ENCODE measurements around the gene CMSS1. TPM values are rescaled to one million over a fixed set of nuclear protein-coding genes. Genes with fewer than 3 reads are reported as not detected.

CMSS1 gene
- total RNA-seq, 1 donor from 2014 or later = 7.5 TPM

DNA sequence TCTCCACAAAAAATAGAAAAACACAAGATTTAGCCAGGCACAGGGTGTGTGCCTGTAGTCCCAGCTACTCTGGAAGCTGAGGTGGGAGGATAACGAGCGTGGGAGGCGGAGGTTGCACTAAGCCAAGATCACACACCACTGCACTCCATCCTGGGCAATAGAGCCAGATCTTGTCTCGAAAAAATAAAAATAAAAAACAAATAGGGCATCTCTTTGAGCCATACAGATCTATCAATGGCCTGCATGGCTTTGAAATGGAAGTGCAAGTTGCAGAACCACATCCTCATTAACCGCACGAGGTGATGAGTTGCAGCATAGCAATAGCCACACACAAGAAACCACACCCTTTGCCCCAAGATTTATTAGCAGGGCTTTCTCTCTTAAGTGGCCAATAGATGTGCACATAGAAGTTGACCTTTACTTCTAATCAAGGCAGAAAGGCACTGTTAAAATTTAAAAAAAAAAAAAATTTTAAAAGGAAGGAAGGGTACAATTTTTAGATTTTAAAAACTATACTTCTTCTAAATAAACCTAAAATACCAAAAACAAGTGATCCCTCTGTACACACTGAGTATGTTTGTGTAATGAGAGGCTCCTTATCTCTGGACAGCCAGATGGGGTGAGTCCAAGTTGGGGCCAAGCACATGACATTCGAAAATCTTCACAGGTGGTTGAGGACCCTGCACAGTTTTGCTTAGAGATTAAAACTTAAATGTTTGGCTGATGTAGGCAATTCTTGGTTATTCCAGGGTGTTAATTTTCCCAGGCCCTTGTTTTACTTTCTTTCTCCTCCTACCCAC is 243.2 kb downstream of the CMSS1 start:
- no peak for DNase-seq

DNA sequence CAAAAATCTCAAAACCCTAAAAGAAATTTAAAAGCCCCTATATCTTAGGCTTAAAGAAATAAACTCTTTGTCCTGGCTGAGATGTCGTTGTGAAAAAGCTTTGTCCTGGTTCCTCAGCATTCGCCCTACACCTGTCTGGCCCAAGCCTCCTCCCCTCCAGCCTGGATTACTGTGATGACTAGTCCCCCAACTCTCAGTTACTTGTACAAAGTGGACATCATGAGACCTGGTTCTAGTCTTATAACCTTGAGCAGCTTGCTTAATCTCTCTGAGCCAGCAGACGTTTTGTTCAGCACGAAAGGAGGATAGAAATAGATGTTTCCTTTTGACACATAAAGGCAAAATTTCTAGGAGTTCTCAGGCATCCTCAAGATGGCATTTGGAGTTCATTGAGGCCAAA is 245.0 kb downstream of the CMSS1 start:
- DNase-seq = no peak

DNA sequence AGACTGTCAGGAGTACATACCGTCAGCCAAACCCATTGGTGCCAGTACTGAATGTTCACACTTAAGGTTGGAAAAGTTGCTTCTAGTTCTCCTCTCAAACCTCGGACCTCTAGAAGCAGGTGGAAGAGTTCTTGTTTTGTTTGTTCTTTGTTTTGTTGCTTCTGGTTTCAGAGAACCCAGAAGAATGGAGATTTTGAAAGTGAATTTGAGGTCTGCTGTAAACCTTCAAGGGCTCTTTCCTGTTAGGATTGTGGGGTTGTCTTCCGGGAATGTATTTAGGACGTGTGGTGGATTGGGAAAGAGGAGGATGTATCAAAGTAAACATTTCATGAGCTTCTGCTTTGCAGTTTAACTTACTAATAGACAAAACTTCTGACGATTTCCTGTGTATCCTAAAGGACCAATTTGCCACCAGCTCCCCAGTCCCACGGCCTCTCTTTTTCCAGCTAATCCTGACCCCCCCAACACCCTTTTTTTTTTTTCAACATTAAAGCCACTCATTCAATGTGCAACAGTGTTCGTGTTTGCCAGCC is 246.3 kb downstream of the CMSS1 start:
- no peak for DNase-seq

DNA sequence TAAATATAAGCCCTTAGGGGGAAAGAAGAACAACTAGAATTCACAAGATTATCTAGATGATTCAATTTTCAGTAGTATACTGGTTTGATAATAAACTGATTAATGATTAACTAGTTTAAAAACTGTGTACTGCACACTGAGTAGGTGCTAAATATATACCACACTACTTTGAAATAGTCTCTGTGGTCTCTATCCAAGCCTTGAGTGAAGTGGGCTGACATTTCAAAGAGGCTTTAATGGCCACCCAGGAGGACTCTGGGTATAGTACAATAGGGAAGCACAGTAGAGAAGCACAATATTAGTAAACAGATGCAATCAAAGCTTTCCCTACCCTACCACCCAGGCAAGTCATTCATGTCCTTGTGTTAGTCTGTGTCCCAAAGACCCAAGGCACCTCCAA is 249.9 kb downstream of the CMSS1 start:
- no peak for DNase-seq

DNA sequence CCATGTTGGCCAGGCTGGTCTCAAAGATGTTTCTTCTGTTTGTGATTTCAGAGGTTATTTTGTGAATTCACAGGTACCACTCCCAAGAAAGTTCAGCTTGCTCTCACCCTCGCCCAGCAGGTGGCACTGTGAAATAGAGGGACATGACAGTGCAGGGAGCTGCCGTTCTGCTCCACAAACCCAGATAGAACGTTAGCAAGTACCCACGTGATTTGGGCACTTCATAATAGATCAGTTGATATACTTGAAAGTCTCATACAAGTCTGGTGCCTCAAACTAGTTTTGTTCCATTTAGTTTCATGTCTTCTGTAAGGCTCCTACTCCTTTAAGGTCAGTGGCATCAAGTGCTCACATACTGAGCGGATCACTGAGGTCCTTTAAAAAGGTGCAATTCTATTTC is 251.2 kb downstream of the CMSS1 start:
- DNase-seq = peak; percentile 91

DNA sequence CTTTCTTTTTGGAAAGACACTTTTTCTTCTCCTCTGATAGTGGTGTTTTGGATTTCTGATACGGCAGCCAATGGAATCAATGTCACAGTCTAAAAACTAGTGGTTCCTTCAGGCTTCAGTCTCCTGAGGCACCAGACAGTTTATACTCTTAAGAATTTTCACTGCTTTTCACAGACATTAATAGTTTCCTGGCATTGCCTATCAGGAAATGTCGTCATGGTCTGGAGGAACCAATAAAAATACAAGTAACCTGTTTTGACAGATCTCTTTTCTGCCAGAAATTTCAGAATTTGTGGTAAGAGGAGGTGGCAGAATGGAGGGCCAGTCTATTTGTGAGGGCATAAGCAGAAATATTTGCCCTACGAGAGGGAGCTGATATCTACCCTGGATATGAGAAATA is 251.8 kb downstream of the CMSS1 start:
- peak; percentile 57 for DNase-seq

DNA sequence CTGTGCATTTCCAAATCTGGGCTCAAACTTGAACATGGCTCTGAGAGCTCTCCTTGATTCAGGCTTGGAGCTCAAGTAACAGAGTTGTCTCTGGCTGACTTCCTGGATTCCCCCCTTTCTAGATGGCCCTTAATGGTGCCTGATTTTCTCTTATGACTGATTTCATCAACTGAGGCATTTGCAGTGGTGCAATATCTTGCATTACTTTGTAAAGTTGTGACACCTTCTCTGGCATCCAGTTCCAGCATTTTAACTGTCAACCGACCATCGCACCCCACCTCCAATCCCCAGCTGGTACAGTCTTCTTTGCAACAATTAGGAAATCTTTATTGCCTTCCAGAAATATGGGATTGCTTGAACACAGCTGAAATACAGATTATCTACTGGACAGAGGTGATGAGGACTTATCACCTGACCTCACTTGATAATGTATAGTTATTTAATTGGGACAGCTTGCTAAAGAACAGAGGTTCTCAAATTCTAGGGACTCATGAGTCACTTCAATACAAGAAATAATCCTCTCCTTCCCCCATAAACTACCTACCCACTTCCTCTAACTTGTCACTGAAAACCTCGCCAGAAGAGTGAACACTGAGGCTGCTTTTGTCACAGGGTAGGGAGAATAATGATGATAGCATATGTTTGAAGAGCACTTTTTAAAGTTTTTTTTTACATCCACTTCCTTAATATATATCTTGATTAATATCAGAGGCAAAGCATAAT is 254.8 kb downstream of the CMSS1 start:
- DNase-seq = no peak

DNA sequence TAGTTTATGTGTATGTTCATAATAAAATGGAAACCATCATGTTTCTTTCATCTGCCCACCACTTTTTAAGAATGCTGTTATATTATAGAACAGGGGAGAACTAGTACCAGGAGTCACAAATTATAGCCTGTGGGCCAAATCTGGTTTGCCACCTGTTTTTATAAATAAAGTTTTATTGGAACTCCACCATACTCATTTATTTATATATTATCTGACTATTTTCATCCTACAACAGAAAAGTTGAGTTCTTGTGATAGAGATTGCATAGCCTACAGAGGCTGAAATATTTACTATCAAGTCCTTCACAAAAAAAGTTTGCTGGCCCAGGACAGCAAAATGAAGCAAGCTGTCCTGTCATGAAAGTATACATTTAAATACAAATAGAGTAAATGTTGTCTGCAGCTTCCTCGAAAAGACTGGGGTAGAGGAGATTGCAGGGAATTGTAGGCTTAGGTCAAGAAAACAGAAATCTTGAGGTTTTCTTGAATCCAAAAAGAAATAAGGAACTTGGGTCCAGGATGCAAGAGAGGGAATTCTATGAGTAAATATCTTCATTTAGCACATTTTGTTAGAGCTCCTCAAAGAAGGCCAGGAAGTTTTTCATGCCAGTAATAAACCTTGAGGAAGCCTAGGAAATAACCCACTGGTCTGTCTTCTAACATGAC is 255.5 kb downstream of the CMSS1 start:
- DNase-seq = no peak

DNA sequence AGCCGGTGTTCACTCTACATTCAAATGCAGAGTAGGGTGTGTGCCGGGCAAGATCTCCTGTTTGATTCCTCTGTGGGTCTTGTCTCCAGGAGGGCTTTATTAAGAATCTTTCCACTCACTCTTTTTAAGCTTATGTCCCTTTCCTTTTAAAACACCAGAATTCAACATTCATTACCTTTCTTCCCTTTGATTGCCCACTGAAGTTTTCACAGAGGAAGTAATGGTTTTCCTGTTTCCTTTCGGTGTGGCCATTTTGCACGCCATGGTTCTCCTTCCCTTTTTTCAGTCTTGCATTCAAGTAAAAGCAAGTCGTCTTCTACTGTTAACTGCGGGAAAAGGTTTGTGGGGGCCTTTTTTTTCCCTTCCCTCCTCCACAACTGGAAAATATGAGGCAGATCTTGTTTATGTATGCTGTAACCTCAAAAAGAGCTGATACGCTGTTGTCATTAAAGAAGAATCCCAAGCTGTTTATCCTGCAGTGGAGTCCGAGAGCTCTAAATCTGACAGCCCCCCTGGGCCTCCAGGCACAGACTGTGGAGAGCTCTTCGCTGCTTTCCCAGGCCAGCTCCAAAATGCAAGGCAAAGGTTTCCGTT is 256.1 kb downstream of the CMSS1 start:
- peak; percentile 45 for DNase-seq

DNA sequence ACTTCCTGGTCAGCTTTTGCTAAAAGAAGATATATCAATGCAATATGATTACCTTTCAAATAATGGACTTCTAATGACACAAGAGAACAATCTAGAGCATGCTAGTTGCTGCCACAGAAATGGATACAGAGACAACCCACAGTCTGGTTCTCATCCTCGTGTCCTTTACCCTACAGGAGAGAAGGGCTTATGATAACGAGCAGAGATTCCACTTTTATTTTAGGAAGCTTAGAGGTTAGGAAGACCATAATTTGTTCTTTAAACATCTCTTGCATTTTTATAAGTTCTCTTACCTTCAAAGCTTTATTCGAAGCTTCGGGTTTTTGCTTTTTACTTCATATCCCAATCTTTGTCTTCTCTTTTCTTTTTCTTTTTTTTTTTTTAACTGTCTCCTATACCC is 257.5 kb downstream of the CMSS1 start:
- no peak for DNase-seq

DNA sequence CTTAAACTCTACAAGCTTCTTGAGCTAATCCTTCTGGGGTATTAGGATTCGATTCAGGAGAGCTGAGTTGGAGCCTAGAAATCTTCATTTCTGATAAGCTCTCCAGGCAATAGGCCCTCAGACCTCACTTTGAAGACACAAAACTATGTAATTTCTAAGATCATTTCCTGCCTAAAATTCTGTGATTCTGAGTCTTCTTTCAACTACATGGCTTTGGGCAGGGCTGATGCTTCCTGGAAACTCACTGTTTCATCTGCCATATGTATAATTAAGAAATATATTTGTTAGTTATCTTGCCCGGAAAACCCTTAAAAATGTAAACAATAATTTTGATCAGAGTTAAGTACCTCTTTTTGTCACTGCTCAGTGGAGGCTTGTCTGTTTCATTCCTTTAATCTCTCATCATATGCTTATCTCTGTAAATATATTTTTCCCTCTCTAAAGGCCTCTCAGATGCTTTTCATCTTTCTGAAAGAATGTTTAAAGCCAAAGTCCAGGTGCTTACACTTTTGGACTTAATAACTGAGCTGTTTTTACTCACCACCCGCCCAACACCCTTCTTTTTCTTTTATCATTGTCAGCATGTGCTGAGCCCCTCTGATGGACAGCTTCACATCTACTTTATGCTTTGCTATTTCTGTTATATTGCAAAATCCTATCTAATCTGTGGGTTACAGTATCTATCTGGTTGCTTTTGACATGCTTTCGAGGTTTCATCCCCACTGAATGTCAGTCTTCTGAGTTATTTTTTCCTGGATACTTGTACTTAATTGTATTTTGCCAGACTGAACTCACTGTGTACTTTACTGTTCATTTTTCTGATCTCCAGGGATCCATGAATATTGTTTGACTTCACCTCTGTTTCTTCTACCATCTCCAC is 258.4 kb downstream of the CMSS1 start:
- DNase-seq = no peak

DNA sequence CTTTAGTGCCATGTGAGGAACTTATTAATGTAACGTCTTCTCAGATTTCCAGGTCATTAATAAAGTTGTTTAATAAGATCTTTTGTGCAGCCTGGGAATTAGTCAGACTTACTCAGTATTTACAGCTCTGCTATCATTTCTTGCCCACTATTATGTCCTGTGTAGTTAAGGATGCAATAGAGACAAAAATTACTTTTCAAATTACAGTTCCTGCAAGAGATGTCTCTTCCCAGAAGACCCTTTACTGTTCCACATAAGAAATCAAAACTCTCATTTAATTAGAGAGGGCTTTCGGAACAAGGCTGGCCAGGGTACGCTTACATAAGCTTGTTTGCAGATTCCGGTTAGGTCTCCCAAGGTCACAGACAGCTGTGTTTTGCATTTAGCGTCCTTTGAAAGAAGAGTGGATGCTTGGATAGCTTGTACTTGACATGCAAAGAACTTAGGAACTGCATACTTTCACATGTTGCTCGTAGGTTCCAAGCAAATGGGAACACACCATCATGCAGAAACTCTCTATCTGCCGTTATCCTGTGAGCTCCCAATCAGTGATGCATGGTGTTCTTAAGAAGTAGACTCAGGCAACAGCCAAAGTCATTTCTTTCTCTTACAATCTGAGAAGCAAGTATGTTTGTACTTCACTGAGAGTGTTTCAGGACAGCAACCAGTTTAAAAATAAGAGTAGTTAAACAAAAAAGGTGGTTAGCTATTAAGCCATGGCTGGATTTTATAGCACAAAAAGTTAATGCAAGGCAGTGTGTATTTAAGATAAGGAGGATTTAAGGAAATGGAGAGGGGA is 259.3 kb downstream of the CMSS1 start:
- no peak for DNase-seq

DNA sequence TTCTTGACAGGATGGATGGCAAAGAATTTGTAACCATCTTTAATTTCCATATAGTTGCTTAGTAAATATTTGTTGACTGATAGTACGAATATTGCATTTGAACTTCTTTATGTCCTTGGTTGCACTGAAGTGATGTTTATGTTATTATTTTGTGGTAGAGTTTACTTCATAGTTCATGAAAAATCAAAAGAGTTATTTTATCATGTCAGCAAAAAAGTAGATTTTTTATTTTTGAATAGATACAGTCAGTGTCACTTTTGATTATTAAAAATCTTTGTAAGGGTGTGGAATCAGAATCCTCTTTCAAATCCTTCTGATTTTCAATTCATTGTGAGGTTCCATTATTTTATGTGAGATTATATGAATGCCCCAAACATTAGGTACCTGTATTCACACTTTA is 261.7 kb downstream of the CMSS1 start:
- DNase-seq = no peak

DNA sequence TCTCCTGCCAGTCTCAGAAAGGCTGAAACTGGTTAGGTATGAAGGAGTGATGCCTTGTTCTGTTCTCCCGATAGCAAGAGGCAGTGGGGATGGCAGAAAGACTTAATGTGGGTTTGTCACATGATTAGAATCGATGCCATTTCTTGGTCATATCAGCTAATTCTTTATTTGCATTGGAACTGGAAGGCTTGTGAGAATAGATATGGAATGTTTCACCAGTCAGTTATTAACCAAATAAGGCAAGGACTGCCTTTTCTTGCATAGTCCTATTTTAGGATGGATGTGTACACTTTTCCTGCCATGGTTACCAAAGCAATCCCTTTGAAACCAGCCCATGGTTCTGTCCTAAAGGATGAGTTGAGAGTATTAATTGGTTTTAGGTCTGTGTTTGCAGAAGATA is 262.9 kb downstream of the CMSS1 start:
- DNase-seq = no peak

DNA sequence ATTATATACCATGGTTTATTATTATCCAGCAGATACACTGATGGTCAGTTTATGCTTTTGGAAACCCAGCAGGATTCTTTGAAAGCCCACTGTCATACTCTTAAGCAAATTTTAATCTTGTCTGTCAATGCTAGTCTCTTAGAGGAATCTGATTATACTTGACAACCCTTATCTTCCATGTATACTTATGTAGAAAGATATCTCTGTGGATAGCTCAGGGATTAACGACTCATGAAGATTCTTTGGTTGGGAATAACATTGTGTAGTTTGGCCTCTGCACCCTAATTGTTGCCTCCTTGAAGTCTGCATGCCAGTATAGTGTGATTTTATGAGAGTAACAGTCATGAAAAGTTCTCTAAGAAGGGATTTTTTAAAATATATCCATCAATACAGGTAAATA is 263.6 kb downstream of the CMSS1 start:
- DNase-seq = no peak

DNA sequence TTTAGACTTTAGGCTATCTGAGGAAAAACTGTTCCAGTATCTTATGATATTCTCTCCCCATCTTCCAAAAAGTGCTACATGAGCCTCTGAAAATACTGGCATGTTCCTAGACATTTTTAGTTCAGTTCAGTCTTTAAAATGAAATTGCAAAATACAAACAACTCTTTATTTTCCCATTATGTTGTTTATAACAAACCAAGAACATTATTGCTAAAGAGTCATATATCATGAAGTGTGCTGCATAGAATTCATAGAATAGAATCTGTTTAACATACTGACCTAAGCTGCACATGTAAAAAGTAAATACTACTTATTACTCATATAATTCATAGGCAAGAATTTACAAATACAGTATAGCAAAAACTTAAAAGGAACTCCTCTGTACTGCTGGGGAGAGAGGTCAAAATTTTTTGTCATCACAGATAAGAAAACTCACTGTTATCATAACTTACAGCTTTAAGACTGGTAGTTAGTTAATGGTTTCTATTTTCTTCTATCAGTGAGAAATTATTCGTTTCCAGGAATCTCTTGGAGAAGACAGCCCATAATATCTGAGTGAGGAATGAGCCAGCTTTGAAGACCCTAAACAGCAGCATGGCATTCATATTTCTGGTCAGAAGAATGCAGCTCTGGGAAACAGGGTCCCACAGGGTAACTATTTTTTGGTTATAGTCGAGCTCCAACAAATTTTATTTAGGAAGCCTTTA is 264.5 kb downstream of the CMSS1 start:
- no peak for DNase-seq

DNA sequence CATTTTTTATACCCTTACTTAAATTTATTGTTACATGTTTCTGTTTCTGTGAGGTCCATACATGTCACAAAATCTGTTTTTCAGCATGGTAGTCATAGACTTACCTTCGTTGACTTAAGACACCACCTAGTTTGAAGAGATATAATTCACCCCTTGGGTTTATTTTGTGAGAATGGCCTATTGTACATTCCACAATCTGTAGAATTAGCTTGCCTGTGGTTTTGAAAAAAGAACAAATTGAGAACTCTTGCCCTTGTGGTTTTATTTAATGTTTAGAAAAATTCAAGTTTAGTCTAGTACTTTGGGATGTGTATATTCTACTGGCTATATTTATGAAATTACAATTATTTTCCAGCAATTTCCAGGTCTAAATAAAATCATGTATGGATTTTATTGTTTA is 265.1 kb downstream of the CMSS1 start:
- no peak for DNase-seq

DNA sequence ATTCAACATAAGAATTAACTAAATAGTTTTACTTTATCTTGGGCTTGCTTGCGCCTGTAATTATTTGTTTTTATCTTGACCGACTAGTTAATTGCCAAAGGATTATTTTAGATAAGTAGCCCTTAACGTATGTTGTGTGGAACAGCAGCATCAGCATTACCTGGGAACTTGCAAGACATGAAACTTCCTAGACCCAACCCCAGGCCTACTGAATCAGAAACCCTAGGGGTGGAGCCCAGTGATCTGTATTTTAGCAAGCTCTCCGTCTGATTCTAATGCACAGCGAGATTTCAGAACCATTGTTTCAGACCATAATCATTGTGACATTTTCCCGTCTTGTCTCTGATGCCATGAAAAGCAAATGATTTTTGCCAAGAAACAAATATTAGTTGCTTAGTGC is 265.5 kb downstream of the CMSS1 start:
- DNase-seq = no peak

DNA sequence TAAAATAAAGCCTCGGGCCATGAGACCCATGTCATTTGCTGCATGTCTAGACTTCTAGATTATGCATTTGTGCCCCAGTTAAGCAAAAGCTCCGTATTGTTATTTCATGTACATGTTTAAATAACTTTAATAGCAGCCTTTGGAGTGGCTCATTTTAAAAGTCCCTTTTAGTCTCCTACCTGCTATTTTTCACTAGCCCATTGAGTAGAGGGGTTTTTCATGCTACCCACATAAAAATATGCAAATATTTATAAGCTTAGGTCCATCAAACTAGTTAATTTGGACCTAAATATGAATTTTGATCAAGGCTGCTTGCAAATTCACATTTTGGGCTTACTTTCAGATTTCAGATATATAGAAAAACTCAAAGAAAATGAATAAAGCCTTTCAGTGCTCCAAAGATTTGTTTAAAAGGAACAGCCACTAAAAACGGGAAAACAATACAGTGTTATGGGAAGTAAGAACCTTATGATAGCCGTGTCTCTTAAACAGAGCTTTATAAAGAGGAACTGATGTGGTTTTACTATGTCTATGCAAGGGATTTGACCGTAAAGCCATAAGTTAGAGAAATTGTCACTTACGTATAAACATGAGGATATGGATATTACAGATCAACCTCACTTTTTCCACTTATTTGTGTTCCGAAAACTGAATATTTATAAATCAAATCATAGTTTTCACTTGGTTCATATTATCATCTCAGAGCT is 266.6 kb downstream of the CMSS1 start:
- no peak for DNase-seq

DNA sequence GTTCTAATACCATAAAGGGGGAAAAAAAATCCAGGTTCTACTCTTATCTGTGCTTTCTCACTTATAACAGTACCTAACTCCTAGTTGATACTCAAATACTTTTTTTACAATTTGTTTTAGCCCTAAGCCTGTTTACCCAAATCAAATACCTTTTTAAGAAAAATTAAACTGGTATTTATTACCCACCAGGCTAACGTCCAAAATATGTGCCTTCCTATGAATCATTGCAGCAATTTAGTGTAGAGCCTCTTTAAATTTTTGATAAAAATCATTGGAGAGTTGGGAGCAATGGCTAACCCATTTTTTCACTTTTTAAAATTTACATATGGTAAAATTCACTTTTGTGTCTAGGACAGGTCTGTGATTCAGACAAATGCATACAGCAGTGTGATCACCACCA is 268.7 kb downstream of the CMSS1 start:
- DNase-seq = no peak
